Natural killer cell treated with Interleukin-12 subunit alpha and Interleukin-12 subunit beta and Interleukin-15 and Interleukin-18, amount 100 ng/mL, for 72 hours (primary cell): ENCODE measurements around the gene SYNGR2. TPM values are rescaled to one million over a fixed set of nuclear protein-coding genes. Genes with fewer than 3 reads are reported as not detected.

Source experiments
- ATAC-seq, 2 donors: fragments of 150-1000 bp; cut with Tn5 transposase in 1 of 2; sonication (Bioruptor Pico), chemical (Tn5 transposase) in 1 of 2; 2 replicates each; pipeline ENCODE4 v1.10.0; 2021
- DNase-seq: peaks from one replicate; pipeline ENCODE4 v3.0.0; 2022; ENCODE audit warnings: low spot score
- H3K27ac Mint-ChIP-seq, 2 donors: 1 replicate in 1 of 2; 2 replicates in 1 of 2; pipeline ENCODE4 v1.8.0; 2022; ENCODE audit warnings: mixed read lengths in 2 of 2, mild to moderate bottlenecking in 1 of 2, moderate library complexity in 1 of 2
- H3K27me3 Mint-ChIP-seq, 2 donors: 1 replicate in 1 of 2; 2 replicates in 1 of 2; pipeline ENCODE4 v1.8.0; 2022; ENCODE audit warnings: mixed read lengths in 2 of 2
- H3K36me3 Mint-ChIP-seq: one replicate; pipeline ENCODE4 v1.8.0; 2022; ENCODE audit warnings: mixed read lengths
- H3K4me1 Mint-ChIP-seq, 2 donors: 1 replicate in 1 of 2; 2 replicates in 1 of 2; pipeline ENCODE4 v1.8.0; 2022; ENCODE audit warnings: low read depth in 2 of 2, mixed read lengths in 2 of 2, mild to moderate bottlenecking in 1 of 2
- H3K4me3 Mint-ChIP-seq: one replicate; pipeline ENCODE4 v1.8.0; 2022; ENCODE audit warnings: mixed read lengths
- H3K9me3 Mint-ChIP-seq: 2 replicates; pipeline ENCODE4 v1.8.0; 2022; ENCODE audit warnings: mixed read lengths
- total RNA-seq, 2 donors: library from RNA; stranded (reverse); gene quantifications; one replicate each; pipeline ENCODE4 v1.2.3, GENCODE V29; 2022

SYNGR2 gene
- total RNA-seq, 2 donors from 2014 or later, result 84.9 to 120 TPM

- H3K36me3 Mint-ChIP-seq, result peaks cover 7% of the 10 kb centered on the region
These were observed 11.0 kb downstream of the SYNGR2 start for GRCh38 chr17:78179372-78179771.

DNA sequence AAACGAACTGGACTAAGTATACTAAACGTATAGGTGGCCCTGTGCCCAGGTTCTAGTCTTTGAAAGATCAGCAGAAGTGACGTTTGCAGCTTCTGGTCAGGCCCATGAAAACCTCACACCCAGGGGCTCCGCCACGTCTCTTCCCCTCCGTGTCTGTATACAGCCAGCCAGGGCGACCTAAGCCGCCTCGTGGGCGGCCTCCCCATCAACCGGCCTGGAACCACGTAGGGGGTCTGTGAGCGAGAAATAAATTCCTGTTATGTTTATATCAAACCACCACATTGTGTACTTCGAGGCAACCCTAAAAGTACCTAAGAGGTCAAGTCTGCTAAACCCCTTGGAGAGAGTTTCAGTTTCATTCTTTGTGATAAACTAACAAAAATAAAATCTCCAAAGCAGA lies 11.7 kb downstream of the SYNGR2 start:
- H3K9me3 Mint-ChIP-seq, result no peaks in the 10 kb centered on the region
- peak overlapping the region; percentile 60 to 90 for H3K27ac Mint-ChIP-seq
- H3K36me3 Mint-ChIP-seq, result peaks cover 7% of the 10 kb centered on the region
- H3K4me1 Mint-ChIP-seq, result peaks cover 20 to 22% of the 10 kb centered on the region in 2 donors
- H3K27me3 Mint-ChIP-seq, result no peaks in the 10 kb centered on the region
- H3K4me3 Mint-ChIP-seq, result peak overlapping the region; percentile 75
- peak; percentile 60 to 64 for ATAC-seq
- DNase-seq, result no peak

More at GRCh38 chr17:78179372-78179771, 11.0 kb downstream of the SYNGR2 start:
- H3K9me3 Mint-ChIP-seq, result no peaks in the 10 kb centered on the region
- H3K4me1 Mint-ChIP-seq, result peaks cover 16 to 22% of the 10 kb centered on the region in 2 donors
- no peak overlapping the region for H3K4me3 Mint-ChIP-seq
- DNase-seq (no peak), ATAC-seq (no peak)
- H3K27me3 Mint-ChIP-seq, result no peaks in the 10 kb centered on the region
- H3K27ac Mint-ChIP-seq, result peak overlapping the region in 1 of 2 donors; percentile 90

DNA sequence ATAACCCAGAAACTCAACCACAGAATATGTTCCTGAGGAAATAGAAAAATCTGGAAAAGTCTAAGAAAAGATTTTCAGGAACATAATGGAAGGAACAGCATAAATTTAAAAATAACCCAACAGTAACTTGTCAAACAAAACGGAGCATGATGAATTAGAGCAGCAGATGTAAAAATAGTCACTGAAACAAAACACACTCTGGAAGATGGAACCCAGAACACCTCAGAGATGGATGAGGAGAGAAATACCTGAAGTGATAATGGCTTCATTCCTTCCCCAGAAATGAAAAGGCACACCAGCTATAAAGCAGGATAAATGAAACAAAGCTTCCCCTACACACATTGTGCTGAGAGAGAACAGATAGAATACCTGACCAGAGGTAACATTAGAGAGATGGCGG lies 12.1 kb downstream of the SYNGR2 start:
- H3K4me1 Mint-ChIP-seq, result peaks cover 22 to 23% of the 10 kb centered on the region in 2 donors
- ATAC-seq, result no peak
- peaks cover 7% of the 10 kb centered on the region for H3K36me3 Mint-ChIP-seq

GRCh38 chr17:78182504-78182903 lies 14.1 kb downstream of the SYNGR2 start:
- DNase-seq (no peak), ATAC-seq (no peak)
- H3K27ac Mint-ChIP-seq, result peak overlapping the region in 1 of 2 donors; percentile 20
- H3K36me3 Mint-ChIP-seq, result peaks cover 7% of the 10 kb centered on the region
- peaks cover 23 to 24% of the 10 kb centered on the region in 2 donors for H3K4me1 Mint-ChIP-seq
- no peak overlapping the region for H3K4me3 Mint-ChIP-seq
- H3K9me3 Mint-ChIP-seq, result no peaks in the 10 kb centered on the region
- H3K27me3 Mint-ChIP-seq, result no peaks in the 10 kb centered on the region

More for the DNA sequence above, 12.1 kb downstream of the SYNGR2 start:
- DNase-seq, result no peak
- Mint-ChIP-seq H3K27me3 (no peaks in the 10 kb centered on the region), H3K4me3 (peak overlapping the region; percentile 75), H3K9me3 (no peaks in the 10 kb centered on the region), H3K27ac (peak overlapping the region; percentile 60 to 90)

DNA sequence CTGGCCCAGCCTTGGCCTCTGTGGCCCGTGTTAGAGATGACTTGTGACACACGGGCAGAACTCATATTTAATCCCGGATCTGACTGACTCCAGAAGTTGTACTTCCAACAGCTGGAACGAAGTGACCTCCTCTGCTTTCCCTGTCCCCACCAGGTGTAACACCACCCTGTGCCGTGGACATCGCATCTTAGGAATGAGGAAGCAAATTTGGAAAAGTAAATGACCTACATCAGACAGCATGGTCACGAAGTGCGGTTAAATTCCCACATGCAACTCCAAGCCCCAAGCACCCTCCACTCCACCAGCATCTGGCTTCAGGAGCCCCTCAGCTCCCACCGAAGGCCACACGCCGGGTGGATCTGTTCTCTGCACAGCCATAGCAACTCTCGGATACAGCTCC lies 15.5 kb downstream of the SYNGR2 start:
- peaks cover 23 to 24% of the 10 kb centered on the region in 2 donors for H3K4me1 Mint-ChIP-seq
- H3K4me3 Mint-ChIP-seq, result no peak overlapping the region
- no peaks in the 10 kb centered on the region for H3K9me3 Mint-ChIP-seq

GRCh38 chr17:78184351-78184750 lies 16.0 kb downstream of the SYNGR2 start:
- no peak for ATAC-seq
- no peak overlapping the region for H3K27ac Mint-ChIP-seq

More for the DNA sequence above, 15.5 kb downstream of the SYNGR2 start:
- ATAC-seq, result no peak
- Mint-ChIP-seq H3K27ac (no peak overlapping the region), H3K27me3 (no peaks in the 10 kb centered on the region), H3K36me3 (peaks cover 7% of the 10 kb centered on the region)
- no peak for DNase-seq

GRCh38 chr17:78184868-78185267 lies 16.5 kb downstream of the SYNGR2 start:
- Mint-ChIP-seq H3K4me1 (peaks cover 21 to 23% of the 10 kb centered on the region in 2 donors), H3K4me3 (peak overlapping the region; percentile 71), H3K27me3 (no peaks in the 10 kb centered on the region), H3K36me3 (peaks cover 7% of the 10 kb centered on the region), H3K9me3 (no peaks in the 10 kb centered on the region), H3K27ac (no peak overlapping the region)
- no peak for DNase-seq
- no peak for ATAC-seq

More at GRCh38 chr17:78184351-78184750, 16.0 kb downstream of the SYNGR2 start:
- Mint-ChIP-seq H3K9me3 (no peaks in the 10 kb centered on the region), H3K36me3 (peaks cover 7% of the 10 kb centered on the region), H3K4me1 (peaks cover 22 to 23% of the 10 kb centered on the region in 2 donors), H3K4me3 (no peak overlapping the region), H3K27me3 (no peaks in the 10 kb centered on the region)
- DNase-seq, result no peak

DNA sequence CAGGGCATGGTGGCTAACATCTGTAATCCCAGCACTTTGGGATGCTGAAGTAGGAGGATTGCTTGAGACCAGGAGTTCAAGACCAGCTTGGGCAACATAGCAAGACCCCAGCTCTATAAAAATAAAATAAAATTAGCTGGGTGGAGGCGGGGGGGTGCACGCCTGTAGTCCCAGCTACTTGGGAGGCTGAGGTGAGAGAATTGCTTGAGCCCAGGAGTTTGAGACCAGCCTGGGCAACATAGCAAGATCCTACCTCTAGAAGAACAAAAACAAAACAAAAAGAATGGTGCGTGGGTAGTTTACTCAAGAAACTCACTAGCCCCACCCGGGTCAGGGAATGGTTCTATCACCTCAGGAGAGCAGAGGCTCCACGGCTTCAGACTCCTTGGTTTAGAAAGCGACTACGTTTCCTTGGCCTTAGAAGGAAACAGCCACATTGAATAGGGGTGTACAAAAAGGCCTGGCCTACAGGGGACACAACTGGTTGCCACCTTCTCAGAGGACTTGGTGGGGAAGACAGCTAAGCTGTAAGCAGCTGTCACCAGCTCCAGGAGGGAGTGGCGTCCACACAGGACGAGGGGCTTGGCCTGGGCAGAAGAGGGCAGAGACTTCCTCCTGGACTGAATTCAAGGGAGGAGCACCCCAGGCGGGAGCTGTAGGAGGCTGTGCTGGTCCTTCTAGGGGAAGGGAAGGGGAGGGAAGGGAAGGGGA lies 17.8 kb downstream of the SYNGR2 start:
- peak in 1 of 2 donors; percentile 28 for ATAC-seq
- no peaks in the 10 kb centered on the region for H3K9me3 Mint-ChIP-seq
- DNase-seq, result no peak
- H3K4me1 Mint-ChIP-seq, result peaks cover 14% of the 10 kb centered on the region in 2 donors
- H3K36me3 Mint-ChIP-seq, result no peaks in the 10 kb centered on the region
- no peaks in the 10 kb centered on the region for H3K27me3 Mint-ChIP-seq
- peak overlapping the region; percentile 85 for H3K4me3 Mint-ChIP-seq
- peak overlapping the region; percentile 30 to 51 for H3K27ac Mint-ChIP-seq

DNA sequence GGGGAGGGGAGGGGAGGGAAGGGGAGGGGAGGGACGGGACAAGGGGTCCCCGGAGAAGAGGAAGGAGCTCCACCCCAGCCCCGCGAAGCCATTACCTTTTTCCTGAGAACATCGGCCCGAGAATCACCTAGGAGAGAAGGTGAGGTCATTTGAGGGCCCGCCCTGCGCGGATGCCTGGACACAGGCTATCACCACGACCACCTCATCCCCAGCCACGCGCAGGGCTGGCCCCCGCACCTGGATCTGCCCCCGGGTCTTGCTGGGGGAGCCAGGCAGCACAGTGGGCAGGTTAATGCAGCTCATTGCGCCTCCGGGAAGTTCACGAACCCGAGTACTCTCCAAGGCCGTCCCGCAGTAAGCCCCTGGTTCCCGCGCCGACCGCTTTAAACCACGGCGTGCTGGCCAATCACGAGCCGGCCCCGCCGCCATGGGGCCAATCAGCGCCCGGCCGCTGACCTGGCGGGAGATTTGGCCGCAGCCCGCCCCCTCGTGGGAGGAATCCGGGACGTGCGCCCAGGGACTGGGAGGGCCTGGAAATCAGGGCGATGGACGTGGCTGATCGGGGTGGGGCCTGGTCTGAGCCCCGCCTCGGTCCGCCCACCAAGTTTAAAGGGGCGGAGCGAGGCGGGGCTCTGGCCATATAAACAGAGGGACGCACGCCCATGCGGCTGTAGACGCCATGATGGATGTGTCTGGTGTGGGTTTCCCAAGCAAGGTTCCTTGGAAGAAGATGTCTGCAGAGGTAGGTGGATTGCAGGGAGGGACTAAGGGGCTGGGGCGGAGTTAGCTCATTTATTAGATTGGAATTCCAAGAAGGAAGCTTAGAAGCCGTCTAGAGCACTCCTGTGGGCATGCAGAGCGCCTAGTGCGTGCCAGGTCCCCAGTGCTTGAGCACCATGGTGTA lies 18.6 kb downstream of the SYNGR2 start, which contains the start of the genes AFMID and TK1:
Gene AFMID, plus strand, starts transcription at position 671 of the 904 bp plus-strand sequence. Its CDS starts 9 bp downstream, at position 680.
Gene TK1, minus strand, starts transcription at position 361 of the 904 bp plus-strand sequence. Its CDS starts 58 bp downstream, at position 303.
- DNase-seq (peak; percentile 96), ATAC-seq (peak; percentile 98 to 99)
- Mint-ChIP-seq H3K9me3 (no peaks in the 10 kb centered on the region), H3K4me3 (peak within 1 kb of the TSS; percentile 85), H3K36me3 (no peaks in the 10 kb centered on the region), H3K27ac (peak within 1 kb of the TSS; percentile 30 to 51), H3K27me3 (no peaks in the 10 kb centered on the region), H3K4me1 (peaks cover 11 to 14% of the 10 kb centered on the region in 2 donors)

DNA sequence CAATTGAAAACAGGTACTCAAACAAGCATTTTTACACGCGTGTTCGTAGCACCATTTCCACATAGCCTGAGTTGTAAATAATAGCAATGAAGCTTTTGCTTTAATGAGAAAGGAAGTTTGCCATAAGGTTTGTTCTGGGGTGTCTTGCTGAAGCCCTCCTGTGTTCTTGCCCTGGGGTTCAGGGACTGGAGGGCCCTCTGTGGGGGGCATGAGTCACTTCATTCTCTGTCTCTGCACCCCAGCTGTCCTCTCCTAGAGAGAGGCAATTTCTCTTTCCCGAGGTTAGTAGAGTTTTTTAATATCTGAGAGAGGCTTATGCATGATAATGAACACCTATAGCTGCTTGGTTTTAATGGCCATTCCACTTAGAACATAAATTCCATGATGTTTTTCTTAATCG lies 28.3 kb downstream of the SYNGR2 start:
- Mint-ChIP-seq H3K27me3 (no peaks in the 10 kb centered on the region), H3K9me3 (no peaks in the 10 kb centered on the region), H3K4me3 (no peak overlapping the region), H3K4me1 (peaks cover 4 to 8% of the 10 kb centered on the region in 2 donors), H3K36me3 (no peaks in the 10 kb centered on the region), H3K27ac (no peak overlapping the region)
- DNase-seq (no peak), ATAC-seq (no peak)

- H3K27ac Mint-ChIP-seq, result no peak overlapping the region
- no peaks in the 10 kb centered on the region for H3K27me3 Mint-ChIP-seq
- no peaks in the 10 kb centered on the region for H3K36me3 Mint-ChIP-seq
- no peak overlapping the region for H3K4me3 Mint-ChIP-seq
- H3K4me1 Mint-ChIP-seq, result peaks cover 4 to 8% of the 10 kb centered on the region in 2 donors
- no peaks in the 10 kb centered on the region for H3K9me3 Mint-ChIP-seq
- ATAC-seq, result no peak
- no peak for DNase-seq
These were observed 28.9 kb downstream of the SYNGR2 start for GRCh38 chr17:78197147-78197832.

DNA sequence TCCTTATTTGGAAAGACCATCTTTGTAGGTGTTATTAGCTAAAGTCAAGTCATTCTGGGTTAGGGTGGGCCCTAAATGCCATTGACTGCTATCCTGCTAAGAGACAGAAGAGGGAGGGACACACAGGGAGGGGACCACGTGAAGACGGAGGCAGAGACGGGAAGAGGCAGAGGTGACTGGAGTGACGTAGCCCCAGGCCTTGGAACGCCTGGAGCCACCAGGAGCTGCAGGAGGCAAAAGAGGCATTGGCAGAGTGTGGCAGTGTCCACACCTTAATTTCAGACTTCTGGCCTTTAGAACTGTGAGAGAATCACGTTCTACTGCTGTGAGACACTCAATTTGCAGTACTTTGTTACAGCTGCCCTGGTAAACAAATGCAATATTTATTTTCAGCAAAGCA lies 32.1 kb downstream of the SYNGR2 start:
- Mint-ChIP-seq H3K4me3 (no peak overlapping the region), H3K27ac (no peak overlapping the region), H3K4me1 (peaks cover 4 to 8% of the 10 kb centered on the region in 2 donors), H3K36me3 (no peaks in the 10 kb centered on the region), H3K27me3 (no peaks in the 10 kb centered on the region), H3K9me3 (no peaks in the 10 kb centered on the region)
- no peak for ATAC-seq
- DNase-seq, result no peak

DNA sequence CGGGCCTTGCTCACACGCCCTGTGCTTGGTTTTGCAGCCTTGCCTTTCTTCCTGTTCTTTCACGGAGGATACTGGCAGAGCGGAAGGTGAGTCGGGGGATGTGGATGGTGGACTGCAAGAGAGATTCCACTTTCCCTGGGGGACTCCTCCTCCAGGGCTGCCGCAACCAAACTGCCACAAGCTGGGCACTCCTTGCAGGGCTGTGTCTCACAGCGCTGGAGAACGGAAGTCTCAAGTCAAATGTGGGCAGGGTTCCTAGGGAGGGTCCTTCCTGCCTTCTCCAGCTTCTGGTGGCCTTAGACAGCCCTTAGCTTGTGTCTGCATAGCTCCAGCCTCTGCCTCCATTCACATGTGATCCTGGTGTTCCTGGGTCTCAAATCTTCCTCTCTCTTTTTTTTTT lies 34.3 kb downstream of the SYNGR2 start:
- ATAC-seq (no peak), DNase-seq (peak; percentile 32)
- H3K27me3 Mint-ChIP-seq, result no peaks in the 10 kb centered on the region
- H3K9me3 Mint-ChIP-seq, result no peaks in the 10 kb centered on the region
- H3K4me1 Mint-ChIP-seq, result peaks cover 4 to 8% of the 10 kb centered on the region in 2 donors
- no peak overlapping the region for H3K27ac Mint-ChIP-seq
- no peaks in the 10 kb centered on the region for H3K36me3 Mint-ChIP-seq
- H3K4me3 Mint-ChIP-seq, result no peak overlapping the region
